ENCODE measurements around the gene JMJD8.

GRCh38 chr16:728131-728889 is 44.2 kb upstream of the JMJD8 start:
- TF ChIP-seq, protein P1, sequence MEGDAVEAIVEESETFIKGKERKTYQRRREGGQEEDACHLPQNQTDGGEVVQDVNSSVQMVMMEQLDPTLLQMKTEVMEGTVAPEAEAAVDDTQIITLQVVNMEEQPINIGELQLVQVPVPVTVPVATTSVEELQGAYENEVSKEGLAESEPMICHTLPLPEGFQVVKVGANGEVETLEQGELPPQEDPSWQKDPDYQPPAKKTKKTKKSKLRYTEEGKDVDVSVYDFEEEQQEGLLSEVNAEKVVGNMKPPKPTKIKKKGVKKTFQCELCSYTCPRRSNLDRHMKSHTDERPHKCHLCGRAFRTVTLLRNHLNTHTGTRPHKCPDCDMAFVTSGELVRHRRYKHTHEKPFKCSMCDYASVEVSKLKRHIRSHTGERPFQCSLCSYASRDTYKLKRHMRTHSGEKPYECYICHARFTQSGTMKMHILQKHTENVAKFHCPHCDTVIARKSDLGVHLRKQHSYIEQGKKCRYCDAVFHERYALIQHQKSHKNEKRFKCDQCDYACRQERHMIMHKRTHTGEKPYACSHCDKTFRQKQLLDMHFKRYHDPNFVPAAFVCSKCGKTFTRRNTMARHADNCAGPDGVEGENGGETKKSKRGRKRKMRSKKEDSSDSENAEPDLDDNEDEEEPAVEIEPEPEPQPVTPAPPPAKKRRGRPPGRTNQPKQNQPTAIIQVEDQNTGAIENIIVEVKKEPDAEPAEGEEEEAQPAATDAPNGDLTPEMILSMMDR (IDR thresholded peaks at IDR 0.05), result no peak
- TF ChIP-seq POLR2AphosphoS5 (IDR thresholded peaks at IDR 0.05) (peak in 1 of 3 donors; percentile 34), POLR2A (IDR thresholded peaks at IDR 0.05) (no peak)

All from transverse colon (tissue), 4 donors.